Ovary (tissue), 3 donors: ENCODE data around the gene TIMELESS.

ENCODE experiments used
- CTCF ChIP-seq, 3 donors: fragments of 450-650 bp in 2 of 3; fragments of 200-600 bp in 1 of 3; IDR thresholded peaks; one replicate each; pipeline versions ENCODE4 v1.5.1 to v1.8.0; 2016 to 2022; ENCODE audit warnings: antibody characterized with exemption in 3 of 3, mild to moderate bottlenecking in 1 of 3
- EP300 ChIP-seq: sonication (generic); formaldehyde crosslinking; IDR thresholded peaks from one replicate; pipeline ENCODE4 v1.6.1; 2017; ENCODE audit warnings: antibody characterized with exemption
- POLR2A ChIP-seq: fragments of 450-650 bp; IDR thresholded peaks from one replicate; pipeline ENCODE4 v1.6.1; 2017; ENCODE audit warnings: antibody characterized with exemption, mild to moderate bottlenecking, moderate library complexity
- donor health status: DM: no; HTN: no; CAD: no.

GRCh38 chr12:56420411-56420810 is 28.8 kb downstream of the TIMELESS start:
- TF ChIP-seq CTCF (IDR thresholded peaks at IDR 0.05) (no peak), POLR2A (no peak), EP300 (no peak)
